Natural killer cell (primary cell): ENCODE data around the gene TCF4. TPM values are rescaled to one million over a fixed set of nuclear protein-coding genes. Genes with fewer than 3 reads are reported as not detected.
A peak's percentile ranks its signal among the peaks of the same experiment; 100 is the strongest.

Experiments used
- ATAC-seq, 3 donors: fragments of 150-1000 bp in 2 of 3; fragments of 200-7000 bp in 1 of 3; cut with Tn5 transposase; 1 replicate in 1 of 3; 2 replicates in 2 of 3; pipeline ENCODE4 v1.10.0; 2021; ENCODE audit warnings: mild to moderate bottlenecking in 2 of 3, moderate library complexity in 2 of 3
- DNase-seq, 2 donors: peaks; one replicate each; pipeline versions ENCODE4 v3.0.0 to v3.0.0-alpha.2; 2013 to 2021; ENCODE audit warnings: mixed read lengths in 1 of 2
- H3K27ac ChIP-seq: one replicate; pipeline ENCODE4 v1.5.1; 2013; ENCODE audit warnings: mild to moderate bottlenecking, low read length
- H3K27me3 ChIP-seq: one replicate; pipeline ENCODE4 v1.6.1; 2013; ENCODE audit warnings: low read length; ENCODE audit not compliant: control insufficient read depth, insufficient read depth
- H3K36me3 ChIP-seq: one replicate; pipeline ENCODE4 v1.6.1; 2013; ENCODE audit warnings: low read length; ENCODE audit not compliant: control insufficient read depth, insufficient read depth
- H3K4me1 ChIP-seq: one replicate; pipeline ENCODE4 v1.6.1; 2013; ENCODE audit warnings: low read length; ENCODE audit not compliant: control insufficient read depth, insufficient read depth
- H3K4me3 ChIP-seq: one replicate; pipeline ENCODE4 v1.5.1; 2013; ENCODE audit warnings: low read length
- H3K9me3 ChIP-seq: one replicate; pipeline ENCODE4 v1.6.1; 2013; ENCODE audit warnings: low read length; ENCODE audit not compliant: control insufficient read depth, insufficient read depth
- H3K27ac Mint-ChIP-seq, 2 donors: one replicate each; pipeline ENCODE4 v1.8.0; 2022; ENCODE audit warnings: mild to moderate bottlenecking in 2 of 2, mixed read lengths in 2 of 2, moderate library complexity in 1 of 2
- H3K27me3 Mint-ChIP-seq, 2 donors: one replicate each; pipeline ENCODE4 v1.8.0; 2022; ENCODE audit warnings: low read depth in 2 of 2, mixed read lengths in 2 of 2
- H3K36me3 Mint-ChIP-seq: one replicate; pipeline ENCODE4 v1.8.0; 2022; ENCODE audit warnings: mixed read lengths
- H3K4me1 Mint-ChIP-seq, 2 donors: one replicate each; pipeline ENCODE4 v1.8.0; 2022; ENCODE audit warnings: mixed read lengths in 2 of 2
- H3K4me3 Mint-ChIP-seq: one replicate; pipeline ENCODE4 v1.8.0; 2022; ENCODE audit warnings: mild to moderate bottlenecking, moderate library complexity, mixed read lengths
- H3K9me3 Mint-ChIP-seq, 2 donors: one replicate each; pipeline ENCODE4 v1.8.0; 2022; ENCODE audit warnings: mixed read lengths in 2 of 2
- WGBS: methylation state at CpG from one replicate; pipeline ENCODE4 v1.1.7; 2013; ENCODE audit warnings: missing lambda C conversion rate; ENCODE audit not compliant: insufficient coverage; 5-methylcytosine and 5-hydroxymethylcytosine counted together
- intact Hi-C: fragments of 100-400 bp; cut with micrococcal nuclease; formaldehyde crosslinking; loops from one replicate; pipeline ENCODE4 v1.14.2; 2022
- total RNA-seq, 4 donors: library from RNA; stranded (reverse); fragments of 120-200 nt in 1 of 4; gene quantifications; one replicate each; pipeline versions ENCODE4 v1.2.3 to v1.2.4, GENCODE V29; 2013 to 2022
- TF ChIP-seq, protein P1 (sequence below): fragments of 200-600 bp; IDR thresholded peaks from one replicate; pipeline ENCODE4 v1.8.0; 2022; ENCODE audit warnings: antibody characterized with exemption

TCF4 gene
- total RNA-seq, 3 donors from 2014 or later (not counting 1 experiment from before 2014, with no cell fraction given) = 8.3 to 16.5 (median 9.0) TPM

DNA sequence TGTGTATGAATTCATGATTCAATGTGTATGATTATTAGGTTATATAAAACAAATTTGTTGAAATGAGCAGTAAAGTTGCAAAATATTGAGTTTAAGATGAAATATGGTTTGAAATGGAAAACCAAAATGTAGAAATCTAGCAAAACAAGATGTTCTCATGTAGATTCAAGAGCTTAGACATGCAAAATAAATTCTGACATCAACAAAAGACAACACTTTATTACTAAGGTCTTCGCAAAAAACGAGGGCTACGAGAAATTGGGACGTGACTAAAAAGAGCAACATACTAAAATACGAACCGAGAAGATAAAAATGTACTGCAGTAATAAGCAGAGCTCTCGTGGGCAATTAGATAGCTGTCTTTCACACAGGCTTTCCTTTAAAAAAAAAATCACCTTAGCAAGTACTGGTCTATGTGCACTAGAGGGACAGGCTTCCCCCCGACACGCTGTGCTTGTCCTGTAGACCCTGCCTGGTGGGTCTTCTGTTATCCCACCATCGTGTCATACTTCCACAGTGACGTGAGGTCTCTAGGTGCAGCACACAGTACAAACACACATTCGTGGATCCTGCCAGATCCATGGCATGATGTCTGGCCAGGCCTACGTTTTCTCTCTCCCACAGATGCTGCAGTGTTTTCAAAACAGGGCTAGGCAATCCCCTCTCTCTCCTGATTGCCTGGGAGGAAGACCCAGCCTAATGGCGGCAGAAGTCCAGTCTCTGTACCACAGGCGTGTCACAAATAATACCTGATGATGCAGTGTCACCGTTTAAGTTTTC lies 240.8 kb downstream of the TCF4 start:
- no peaks in the 10 kb centered on the region for H3K27me3 Mint-ChIP-seq
- TF ChIP-seq, protein P1, sequence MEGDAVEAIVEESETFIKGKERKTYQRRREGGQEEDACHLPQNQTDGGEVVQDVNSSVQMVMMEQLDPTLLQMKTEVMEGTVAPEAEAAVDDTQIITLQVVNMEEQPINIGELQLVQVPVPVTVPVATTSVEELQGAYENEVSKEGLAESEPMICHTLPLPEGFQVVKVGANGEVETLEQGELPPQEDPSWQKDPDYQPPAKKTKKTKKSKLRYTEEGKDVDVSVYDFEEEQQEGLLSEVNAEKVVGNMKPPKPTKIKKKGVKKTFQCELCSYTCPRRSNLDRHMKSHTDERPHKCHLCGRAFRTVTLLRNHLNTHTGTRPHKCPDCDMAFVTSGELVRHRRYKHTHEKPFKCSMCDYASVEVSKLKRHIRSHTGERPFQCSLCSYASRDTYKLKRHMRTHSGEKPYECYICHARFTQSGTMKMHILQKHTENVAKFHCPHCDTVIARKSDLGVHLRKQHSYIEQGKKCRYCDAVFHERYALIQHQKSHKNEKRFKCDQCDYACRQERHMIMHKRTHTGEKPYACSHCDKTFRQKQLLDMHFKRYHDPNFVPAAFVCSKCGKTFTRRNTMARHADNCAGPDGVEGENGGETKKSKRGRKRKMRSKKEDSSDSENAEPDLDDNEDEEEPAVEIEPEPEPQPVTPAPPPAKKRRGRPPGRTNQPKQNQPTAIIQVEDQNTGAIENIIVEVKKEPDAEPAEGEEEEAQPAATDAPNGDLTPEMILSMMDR = no peak
- peaks cover 6 to 7% of the 10 kb centered on the region in 2 donors for H3K4me1 Mint-ChIP-seq
- DNase-seq (no peak), ATAC-seq (no peak)
- Histone ChIP-seq H3K4me3 (no peak overlapping the region), H3K4me1 (no peaks in the 10 kb centered on the region), H3K27ac (no peak overlapping the region), H3K36me3 (no peaks in the 10 kb centered on the region), H3K27me3 (no peaks in the 10 kb centered on the region), H3K9me3 (no peaks in the 10 kb centered on the region)
- 93% methylated on average over 16 of the region's 16 CpGs for WGBS
- no peaks in the 10 kb centered on the region for H3K36me3 Mint-ChIP-seq
- intact Hi-C loops = no loop called here
- H3K27ac Mint-ChIP-seq = no peak overlapping the region
- H3K4me3 Mint-ChIP-seq = no peak overlapping the region
- H3K9me3 Mint-ChIP-seq = no peaks in the 10 kb centered on the region

DNA sequence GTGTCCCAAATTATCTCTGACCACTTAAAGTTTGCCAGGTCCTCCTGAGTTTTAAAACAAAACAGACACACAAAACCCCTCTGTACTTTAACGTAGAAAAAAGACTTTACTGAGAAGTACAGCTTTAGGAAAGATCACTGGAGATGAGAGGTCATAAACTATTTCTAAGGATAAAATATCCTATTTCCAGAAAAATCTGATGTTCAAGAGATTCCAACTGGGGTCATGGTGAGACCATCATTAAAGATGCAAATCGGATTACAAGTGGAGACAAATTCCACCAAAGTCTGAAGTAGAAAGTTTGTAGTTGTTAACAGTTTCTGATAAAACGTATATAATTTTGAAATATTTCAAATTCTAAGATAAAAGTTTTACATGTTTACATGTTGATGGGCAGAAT lies 241.6 kb downstream of the TCF4 start:
- intact Hi-C loops = no loop called here

DNA sequence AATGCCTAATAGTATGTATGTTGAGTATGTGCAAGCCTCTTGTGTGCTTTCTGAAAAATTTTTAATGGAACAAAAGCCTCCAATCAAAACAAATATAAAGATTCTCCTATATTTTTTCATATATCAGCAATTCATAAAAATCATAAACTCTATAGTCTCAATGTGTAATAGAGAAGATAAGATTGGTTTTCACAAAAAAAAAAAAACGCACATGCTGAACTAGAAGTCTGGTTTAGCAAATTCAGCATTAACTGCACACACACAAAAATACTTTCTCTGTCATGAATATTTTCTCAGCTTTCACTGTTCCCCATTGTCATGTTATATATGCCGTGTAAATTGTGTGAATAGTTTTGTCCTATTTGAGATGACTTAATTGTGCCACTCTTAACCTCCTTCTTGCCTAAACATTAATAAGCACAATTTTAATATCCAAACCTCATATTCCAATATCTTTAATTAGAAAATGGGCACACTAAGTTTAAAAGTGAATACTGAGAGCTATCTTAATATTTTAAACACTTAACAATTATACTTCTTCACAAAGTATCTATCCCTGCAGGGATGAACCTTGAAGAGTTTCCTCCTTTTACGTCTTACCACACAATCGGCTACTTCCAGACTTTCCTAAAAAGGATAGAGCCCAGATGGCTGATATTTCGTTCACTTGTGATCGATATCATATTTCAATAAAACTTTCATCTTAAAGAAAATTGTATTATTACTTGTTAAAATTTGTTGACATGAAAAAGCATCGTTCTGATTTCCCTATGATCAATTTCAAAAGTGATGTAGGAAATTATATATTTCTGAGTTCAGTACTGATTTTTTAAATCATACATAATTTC lies 242.7 kb downstream of the TCF4 start:
- Mint-ChIP-seq H3K27me3 (no peaks in the 10 kb centered on the region), H3K4me1 (peaks cover 6 to 7% of the 10 kb centered on the region in 2 donors), H3K27ac (no peak overlapping the region), H3K36me3 (no peaks in the 10 kb centered on the region), H3K4me3 (peak overlapping the region; percentile 11), H3K9me3 (no peaks in the 10 kb centered on the region)
- H3K27ac ChIP-seq = no peak overlapping the region
- H3K4me3 ChIP-seq = no peak overlapping the region
- H3K4me1 ChIP-seq = no peaks in the 10 kb centered on the region
- DNase-seq = no peak
- H3K9me3 ChIP-seq = no peaks in the 10 kb centered on the region
- intact Hi-C loops = no loop called here
- WGBS = 94% methylated on average over 2 of the region's 7 CpGs
- no peaks in the 10 kb centered on the region for H3K27me3 ChIP-seq
- ATAC-seq = no peak
- TF ChIP-seq, protein P1 = no peak
- H3K36me3 ChIP-seq = no peaks in the 10 kb centered on the region

More for the DNA sequence above, 241.6 kb downstream of the TCF4 start:
- H3K9me3 Mint-ChIP-seq = no peaks in the 10 kb centered on the region
- Histone ChIP-seq H3K9me3 (no peaks in the 10 kb centered on the region), H3K4me1 (no peaks in the 10 kb centered on the region), H3K36me3 (no peaks in the 10 kb centered on the region), H3K4me3 (no peak overlapping the region), H3K27me3 (no peaks in the 10 kb centered on the region), H3K27ac (no peak overlapping the region)
- H3K36me3 Mint-ChIP-seq = no peaks in the 10 kb centered on the region
- H3K4me3 Mint-ChIP-seq = no peak overlapping the region
- DNase-seq = no peak
- TF ChIP-seq, protein P1 = no peak
- H3K4me1 Mint-ChIP-seq = peaks cover 6 to 7% of the 10 kb centered on the region in 2 donors
- 100% methylated on average over 1 of the region's 3 CpGs for WGBS
- no peak overlapping the region for H3K27ac Mint-ChIP-seq
- no peaks in the 10 kb centered on the region for H3K27me3 Mint-ChIP-seq
- no peak for ATAC-seq
